Upper lobe of left lung (tissue), 4 donors: Measurements from ENCODE around the gene CABLES2.

Experiments
- CTCF ChIP-seq, 6 experiments: fragments of 450-650 bp in 4 of 6; fragments of 200-600 bp in 2 of 6; sonication (generic) in 2 of 6; IDR thresholded peaks; one replicate each; pipeline ENCODE4 v1.5.1; 2016 to 2019; ENCODE audit warnings: antibody characterized with exemption in 6 of 6
- EP300 ChIP-seq, 4 donors: sonication (generic); formaldehyde crosslinking; IDR thresholded peaks; one replicate each; pipeline ENCODE4 v1.5.1; 2017; ENCODE audit warnings: antibody characterized with exemption in 4 of 4, control low read depth in 2 of 4
- POLR2A ChIP-seq, 4 donors: fragments of 450-650 bp; IDR thresholded peaks; one replicate each; pipeline ENCODE4 v1.5.1; 2016 to 2017; ENCODE audit warnings: antibody characterized with exemption in 4 of 4, mild to moderate bottlenecking in 2 of 4
- POLR2AphosphoS5 ChIP-seq, 2 donors: sonication (generic); formaldehyde crosslinking; IDR thresholded peaks; one replicate each; pipeline ENCODE4 v1.5.1; 2017; ENCODE audit warnings: antibody characterized with exemption in 2 of 2

- no peak for TF ChIP-seq CTCF (IDR thresholded peaks at IDR 0.05)
- TF ChIP-seq POLR2AphosphoS5 (IDR thresholded peaks at IDR 0.05) = no peak
- no peak for TF ChIP-seq EP300 (IDR thresholded peaks at IDR 0.05)
- no peak for TF ChIP-seq POLR2A (IDR thresholded peaks at IDR 0.05)
These were observed 61.3 kb downstream of the CABLES2 start for GRCh38 chr20:62345681-62346370.
